ENCODE results near the gene ASB16. TPM values are rescaled to one million over a fixed set of nuclear protein-coding genes. Genes with fewer than 3 reads are reported as not detected.

The ASB16 gene
- total RNA-seq, 3 donors from 2014 or later (not counting 1 experiment from before 2014, with no cell fraction given), result not detected

DNA sequence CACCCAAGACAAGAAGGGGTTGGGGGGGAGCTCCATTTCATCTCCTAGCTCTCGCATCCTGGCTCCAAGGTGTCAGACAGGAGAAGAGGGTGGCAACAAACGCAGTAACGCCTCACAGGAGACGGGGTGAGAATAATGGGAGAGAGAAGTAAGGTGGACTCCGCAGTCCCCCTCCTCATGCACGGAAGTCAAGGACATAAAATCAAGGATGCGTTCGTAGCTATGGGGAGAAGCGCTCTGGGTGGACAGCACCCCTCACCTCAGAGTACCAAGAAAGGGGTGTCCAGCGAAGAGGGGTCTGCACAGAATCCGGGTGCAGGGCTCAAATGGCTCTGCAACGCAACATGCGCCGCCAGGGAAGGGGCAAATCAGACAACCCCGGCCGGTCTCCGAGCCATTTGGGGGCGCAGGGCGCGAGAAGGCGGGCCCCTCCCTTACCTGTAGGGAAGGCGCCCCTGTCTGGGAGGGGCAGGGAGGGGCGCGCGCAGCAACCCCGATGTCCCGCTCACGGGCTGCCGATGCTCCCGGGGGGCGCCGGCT lies 47.6 kb upstream of the ASB16 start:
- Mint-ChIP-seq H3K9me3 (no peaks in the 10 kb centered on the region), H3K4me3 (peak overlapping the region; percentile 91), H3K27ac (peak overlapping the region; percentile 86 to 97), H3K27me3 (ENCODE audit: low read depth in 2 of 2) (no peaks in the 10 kb centered on the region), H3K36me3 (no peaks in the 10 kb centered on the region), H3K4me1 (peaks cover 15 to 38% of the 10 kb centered on the region in 2 donors)
- Histone ChIP-seq H3K27me3 (ENCODE audit: control insufficient read depth, insufficient read depth, low read length) (no peaks in the 10 kb centered on the region), H3K4me3 (ENCODE audit: low read length) (peak overlapping the region; percentile 72), H3K4me1 (ENCODE audit: control insufficient read depth, insufficient read depth, low read length) (peaks cover 25% of the 10 kb centered on the region), H3K9me3 (ENCODE audit: control insufficient read depth, insufficient read depth, low read length) (no peaks in the 10 kb centered on the region), H3K27ac (ENCODE audit: low read length) (peak overlapping the region; percentile 41), H3K36me3 (ENCODE audit: control insufficient read depth, insufficient read depth, low read length) (no peaks in the 10 kb centered on the region)
- WGBS (ENCODE audit: insufficient coverage), result 2% methylated on average over 32 of the region's 32 CpGs
- intact Hi-C loops (cut with micrococcal nuclease), result loop anchor here (1.0 to 5.0 kb wide), 5 partner anchors 18 to 434 kb away; partner anchors contain the start of genes FZD2, G6PC3, HROB and TMUB2
- ATAC-seq (peak in 1 of 3 donors; percentile 1), DNase-seq (peak; percentile 21 to 46)
- TF ChIP-seq, protein P1, sequence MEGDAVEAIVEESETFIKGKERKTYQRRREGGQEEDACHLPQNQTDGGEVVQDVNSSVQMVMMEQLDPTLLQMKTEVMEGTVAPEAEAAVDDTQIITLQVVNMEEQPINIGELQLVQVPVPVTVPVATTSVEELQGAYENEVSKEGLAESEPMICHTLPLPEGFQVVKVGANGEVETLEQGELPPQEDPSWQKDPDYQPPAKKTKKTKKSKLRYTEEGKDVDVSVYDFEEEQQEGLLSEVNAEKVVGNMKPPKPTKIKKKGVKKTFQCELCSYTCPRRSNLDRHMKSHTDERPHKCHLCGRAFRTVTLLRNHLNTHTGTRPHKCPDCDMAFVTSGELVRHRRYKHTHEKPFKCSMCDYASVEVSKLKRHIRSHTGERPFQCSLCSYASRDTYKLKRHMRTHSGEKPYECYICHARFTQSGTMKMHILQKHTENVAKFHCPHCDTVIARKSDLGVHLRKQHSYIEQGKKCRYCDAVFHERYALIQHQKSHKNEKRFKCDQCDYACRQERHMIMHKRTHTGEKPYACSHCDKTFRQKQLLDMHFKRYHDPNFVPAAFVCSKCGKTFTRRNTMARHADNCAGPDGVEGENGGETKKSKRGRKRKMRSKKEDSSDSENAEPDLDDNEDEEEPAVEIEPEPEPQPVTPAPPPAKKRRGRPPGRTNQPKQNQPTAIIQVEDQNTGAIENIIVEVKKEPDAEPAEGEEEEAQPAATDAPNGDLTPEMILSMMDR (IDR thresholded peaks at IDR 0.05), result no peak

DNA sequence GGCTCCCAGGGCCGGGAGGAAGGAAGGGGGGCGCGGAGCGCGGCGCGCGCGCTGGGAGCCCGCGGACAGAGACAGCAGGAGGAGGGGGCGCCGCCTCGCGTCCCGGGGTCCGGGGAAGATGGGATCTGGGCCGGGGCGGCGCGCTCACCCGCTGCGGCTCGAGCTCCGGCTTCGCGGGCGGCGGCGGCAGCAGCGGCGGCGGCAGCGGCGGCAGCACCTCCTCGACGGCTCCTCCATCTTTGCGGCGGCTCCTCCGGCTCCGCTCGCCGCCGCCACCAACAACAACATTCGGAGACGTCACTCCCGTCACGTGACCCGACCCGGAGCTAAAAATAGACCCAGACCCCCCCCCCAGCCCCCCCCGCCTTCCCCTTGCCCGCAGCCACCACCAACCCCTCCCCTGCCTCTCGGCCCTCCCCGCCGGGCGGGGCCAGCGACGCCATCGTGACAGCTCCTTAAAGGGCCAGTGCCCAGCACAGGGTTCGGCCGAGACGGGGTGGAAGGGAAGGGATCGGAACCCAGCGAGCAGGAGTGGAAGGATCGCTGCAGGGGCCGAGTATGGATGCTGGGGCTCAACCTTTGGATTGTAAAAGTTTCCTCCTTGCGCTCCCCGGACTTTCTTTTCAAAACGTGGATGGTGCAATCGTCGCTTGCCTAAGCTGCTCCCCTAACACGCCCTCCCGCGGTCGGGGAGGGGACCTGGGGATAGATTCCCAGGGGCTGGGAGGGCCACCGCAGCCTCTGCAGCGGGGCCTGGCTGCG lies 47.0 kb upstream of the ASB16 start, which contains the start of gene HDAC5:
Gene HDAC5 (minus strand): TSS at position 286 of the 762 bp plus-strand sequence. CDS start 6,126 bp downstream, outside the sequence.
- Histone ChIP-seq H3K4me1 (ENCODE audit: control insufficient read depth, insufficient read depth, low read length) (peaks cover 25% of the 10 kb centered on the region), H3K27ac (ENCODE audit: low read length) (peak within 1 kb of the TSS; percentile 79), H3K9me3 (ENCODE audit: control insufficient read depth, insufficient read depth, low read length) (no peaks in the 10 kb centered on the region), H3K36me3 (ENCODE audit: control insufficient read depth, insufficient read depth, low read length) (no peaks in the 10 kb centered on the region), H3K27me3 (ENCODE audit: control insufficient read depth, insufficient read depth, low read length) (no peaks in the 10 kb centered on the region), H3K4me3 (ENCODE audit: low read length) (peak within 1 kb of the TSS; percentile 86)
- Mint-ChIP-seq H3K9me3 (no peaks in the 10 kb centered on the region), H3K27me3 (ENCODE audit: low read depth in 2 of 2) (peaks cover 0 to 3% of the 10 kb centered on the region in 2 donors), H3K4me1 (peaks cover 15 to 32% of the 10 kb centered on the region in 2 donors), H3K36me3 (no peaks in the 10 kb centered on the region), H3K4me3 (peak within 1 kb of the TSS; percentile 91), H3K27ac (peak within 1 kb of the TSS; percentile 86 to 97)
- ATAC-seq (peak; percentile 95 to 97 (median 95)), DNase-seq (peak; percentile 92 to 96)
- intact Hi-C loops (cut with micrococcal nuclease), result loop anchor here (1.0 to 5.0 kb wide), 5 partner anchors 18 to 433 kb away; partner anchors contain the start of genes FZD2, G6PC3, HROB and TMUB2
- TF ChIP-seq, protein P1 (IDR thresholded peaks at IDR 0.05), result peak; percentile 42
- under 1% methylated on average over 65 of the region's 78 CpGs for WGBS (ENCODE audit: insufficient coverage)

DNA sequence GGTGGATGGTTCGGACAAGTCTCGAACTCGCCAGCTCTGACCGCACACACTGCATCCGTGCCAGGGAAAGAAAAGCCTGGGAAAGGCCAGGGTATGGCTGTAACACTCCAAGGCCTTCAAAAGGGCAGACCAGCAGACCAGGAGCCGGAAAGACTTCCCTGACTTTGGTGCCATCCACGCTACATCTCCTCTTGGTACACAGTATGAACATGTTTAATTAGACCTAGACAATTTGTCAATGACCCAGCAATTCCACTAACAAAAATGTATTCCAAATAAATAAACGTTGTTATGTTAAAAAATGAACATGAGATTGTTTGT lies 46.4 kb upstream of the ASB16 start:
- Mint-ChIP-seq H3K27ac (peak overlapping the region; percentile 86 to 97), H3K36me3 (no peaks in the 10 kb centered on the region), H3K9me3 (no peaks in the 10 kb centered on the region), H3K27me3 (ENCODE audit: low read depth in 2 of 2) (peaks cover 0 to 3% of the 10 kb centered on the region in 2 donors), H3K4me1 (peaks cover 15 to 27% of the 10 kb centered on the region in 2 donors), H3K4me3 (peak overlapping the region; percentile 90)
- intact Hi-C loops (cut with micrococcal nuclease), result loop anchor here (5.0 kb wide), 3 partner anchors 52 to 203 kb away; partner anchors contain the start of genes G6PC3 and TMUB2
- Histone ChIP-seq H3K9me3 (ENCODE audit: control insufficient read depth, insufficient read depth, low read length) (no peaks in the 10 kb centered on the region), H3K27ac (ENCODE audit: low read length) (peak overlapping the region; percentile 79), H3K4me3 (ENCODE audit: low read length) (peak overlapping the region; percentile 86), H3K36me3 (ENCODE audit: control insufficient read depth, insufficient read depth, low read length) (no peaks in the 10 kb centered on the region), H3K4me1 (ENCODE audit: control insufficient read depth, insufficient read depth, low read length) (peaks cover 25% of the 10 kb centered on the region), H3K27me3 (ENCODE audit: control insufficient read depth, insufficient read depth, low read length) (no peaks in the 10 kb centered on the region)
- WGBS (ENCODE audit: insufficient coverage), result 9% methylated on average over 7 of the region's 8 CpGs
- TF ChIP-seq, protein P1 (IDR thresholded peaks at IDR 0.05), result peak; percentile 2
- ATAC-seq, result no peak
- no peak for DNase-seq

Data from natural killer cell (primary cell).